Activated CD4-positive, alpha-beta T cell treated with anti-CD3 and anti-CD28 coated beads for 48 hours (primary cell): ENCODE measurements around the gene OR56A5.

Experiments used
- DNase-seq: peaks from one replicate; pipeline ENCODE4 v3.0.0-alpha.2; 2020

OR56A5 gene

DNA sequence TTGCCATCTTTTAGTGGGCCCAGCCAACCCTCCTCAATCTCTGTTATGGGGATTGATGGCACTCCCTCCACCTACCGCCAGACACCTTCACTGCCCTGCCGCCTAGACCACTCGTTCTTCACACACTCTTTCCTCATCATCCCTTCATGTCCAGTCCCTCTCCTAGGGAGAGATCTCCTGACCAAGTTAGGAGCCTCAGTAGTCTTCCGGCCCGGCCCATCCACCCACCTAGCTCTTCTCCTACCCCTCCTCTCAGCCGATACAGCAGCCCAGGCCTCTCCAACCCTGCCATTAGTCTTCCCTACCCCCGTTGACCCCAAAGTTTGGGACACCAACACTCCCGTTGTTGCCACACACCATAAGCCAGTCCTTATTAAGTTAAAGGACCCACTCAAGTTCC is 37.2 kb downstream of the OR56A5 start:
- DNase-seq = no peak

GRCh38 chr11:5930614-5931013 is 37.7 kb downstream of the OR56A5 start:
- no peak for DNase-seq

DNA sequence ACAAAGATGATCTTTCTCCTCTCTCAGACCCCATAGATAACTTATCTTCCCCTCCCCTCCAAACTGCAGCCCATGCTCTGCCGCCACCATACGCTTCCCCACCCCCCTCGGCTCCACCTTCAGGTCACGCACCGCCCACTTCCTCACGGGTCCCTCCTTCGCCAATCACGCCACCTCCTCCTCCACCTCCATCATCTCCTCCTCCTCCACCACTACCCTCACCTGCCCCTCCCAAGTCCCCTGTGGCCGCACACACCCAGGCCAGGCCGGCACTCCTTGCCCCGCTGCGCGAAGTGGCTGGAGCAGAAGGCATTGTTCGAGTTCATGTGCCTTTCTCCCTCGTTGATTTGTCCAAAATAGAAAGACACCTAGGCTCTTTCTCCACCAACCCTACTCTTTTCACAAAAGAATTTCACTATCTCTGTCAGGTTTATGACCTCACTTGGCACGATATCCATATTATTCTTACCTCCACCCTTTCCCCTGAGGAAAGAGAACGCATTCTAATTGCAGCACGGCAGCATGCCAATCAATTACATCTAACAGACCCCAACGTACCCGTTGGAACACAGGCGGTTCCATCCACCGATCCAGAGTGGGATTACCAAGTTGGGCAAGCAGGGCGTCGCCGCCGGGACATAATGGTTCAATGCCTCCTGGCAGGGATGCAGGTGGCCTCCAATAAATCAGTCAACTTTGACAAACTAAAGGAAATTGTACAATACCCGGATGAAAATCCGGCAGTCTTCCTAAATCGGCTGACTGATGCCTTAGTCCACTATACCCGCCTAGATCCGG is 38.5 kb downstream of the OR56A5 start:
- no peak for DNase-seq

DNA sequence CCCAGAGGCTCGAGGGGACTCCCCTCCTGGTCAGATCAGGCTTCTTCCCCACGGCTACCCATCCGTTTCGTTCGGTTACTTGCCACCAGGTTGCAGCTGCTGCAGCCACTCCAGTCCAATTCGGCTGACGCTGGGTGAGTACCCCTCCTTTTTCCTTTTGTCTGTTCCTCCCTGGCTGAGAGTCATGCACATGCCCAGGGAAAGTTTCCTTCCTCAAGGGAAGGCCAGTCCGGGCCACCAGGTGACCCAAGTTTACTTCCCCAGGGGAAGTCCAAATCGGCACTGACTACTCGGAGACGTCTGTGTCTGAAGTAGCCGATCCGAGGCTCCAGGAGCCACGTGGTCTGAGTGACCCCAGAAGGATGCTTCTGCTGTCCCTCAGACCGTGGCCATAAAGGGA is 39.5 kb downstream of the OR56A5 start:
- DNase-seq = no peak

- no peak for DNase-seq
Observed at GRCh38 chr11:5928271-5928670, 40.0 kb downstream of the OR56A5 start.

DNA sequence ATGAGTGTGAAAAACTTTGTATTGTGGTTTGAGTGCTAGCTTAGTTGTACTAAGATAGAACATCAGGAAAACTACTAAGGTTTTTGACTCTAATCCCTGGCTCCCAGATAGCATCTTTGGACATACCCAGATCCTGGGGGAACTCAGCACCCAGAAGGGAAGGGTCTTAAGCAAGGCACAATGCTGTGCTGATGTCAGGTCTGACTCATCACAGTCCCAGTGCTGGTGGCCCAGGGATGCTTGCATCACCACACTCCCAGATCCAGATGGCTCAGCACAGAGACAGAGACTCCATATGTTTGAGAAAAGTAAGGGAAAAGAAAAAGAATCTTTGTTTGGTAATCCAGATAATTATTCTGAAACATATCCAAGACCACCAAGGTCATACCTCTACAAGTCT is 44.5 kb downstream of the OR56A5 start:
- no peak for DNase-seq

DNA sequence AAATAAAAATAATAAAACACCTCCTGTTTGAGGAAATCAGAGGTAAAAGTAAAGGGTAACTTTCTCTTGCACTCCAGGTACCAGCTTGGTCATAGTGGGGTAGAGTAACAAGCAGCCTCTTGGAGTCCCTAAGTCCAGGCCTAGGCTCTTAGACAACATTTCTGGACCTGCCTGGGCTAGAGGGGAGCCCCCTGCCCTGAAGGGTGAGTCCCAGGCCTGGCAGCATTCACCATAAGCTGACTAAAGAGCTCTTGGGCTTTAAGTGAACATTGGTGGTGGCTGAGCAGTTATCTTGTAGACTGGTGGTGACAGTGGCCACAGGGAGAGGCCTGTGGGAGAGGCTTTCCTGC is 44.9 kb downstream of the OR56A5 start:
- DNase-seq = no peak

GRCh38 chr11:5922749-5923426 is 45.4 kb downstream of the OR56A5 start:
- peak; percentile 45 for DNase-seq
